ENCODE data around the gene NXPH3.

DNA sequence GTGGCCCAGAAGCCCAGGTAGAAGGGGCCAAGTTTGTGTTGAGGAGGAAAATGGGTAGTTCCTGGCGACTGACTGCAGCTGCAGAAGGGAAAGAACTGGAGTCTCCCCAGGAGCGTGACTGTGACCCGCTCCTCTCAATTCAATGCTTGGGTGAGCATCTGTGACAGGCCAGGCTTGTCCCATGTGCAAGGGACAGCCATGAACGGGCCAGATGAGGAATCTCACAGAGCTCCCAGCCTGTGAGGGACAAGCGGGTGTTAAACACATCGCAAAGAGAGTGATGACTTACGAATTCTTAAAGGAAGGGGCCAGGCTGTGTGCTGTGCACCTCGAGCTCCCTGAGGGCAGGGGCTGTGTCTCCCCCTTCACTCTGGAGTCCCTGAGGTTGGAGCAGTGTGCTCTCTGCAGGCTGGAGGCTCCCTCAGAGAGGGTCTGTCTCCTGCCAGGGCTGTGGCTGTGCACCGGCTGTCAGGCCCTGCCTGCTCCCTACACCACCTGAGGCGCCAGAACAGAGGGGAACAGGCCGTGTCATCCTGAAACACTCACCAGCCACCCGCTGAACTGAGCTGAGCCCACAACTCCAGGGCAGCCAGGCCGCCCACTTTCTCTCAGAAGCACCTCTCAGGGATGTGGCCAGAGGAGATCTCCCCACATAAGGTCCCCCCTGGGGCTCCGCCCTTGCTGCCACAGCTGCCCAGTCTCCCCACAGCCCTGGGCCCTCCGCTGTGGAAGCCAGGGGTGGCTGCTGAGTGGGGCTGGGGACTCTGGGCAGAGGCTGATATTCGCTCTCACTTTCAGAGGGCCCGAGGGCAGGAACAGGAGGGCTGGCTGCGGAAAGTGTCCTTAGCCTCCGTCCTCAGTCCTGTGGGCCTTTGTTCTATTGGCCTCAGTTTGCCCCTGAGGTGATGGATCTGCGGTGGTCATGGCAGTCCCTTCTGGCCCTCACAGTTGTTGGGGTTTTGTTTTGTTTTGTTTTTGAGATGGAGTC lies 25.7 kb upstream of the NXPH3 start:
- TF ChIP-seq, protein P1, sequence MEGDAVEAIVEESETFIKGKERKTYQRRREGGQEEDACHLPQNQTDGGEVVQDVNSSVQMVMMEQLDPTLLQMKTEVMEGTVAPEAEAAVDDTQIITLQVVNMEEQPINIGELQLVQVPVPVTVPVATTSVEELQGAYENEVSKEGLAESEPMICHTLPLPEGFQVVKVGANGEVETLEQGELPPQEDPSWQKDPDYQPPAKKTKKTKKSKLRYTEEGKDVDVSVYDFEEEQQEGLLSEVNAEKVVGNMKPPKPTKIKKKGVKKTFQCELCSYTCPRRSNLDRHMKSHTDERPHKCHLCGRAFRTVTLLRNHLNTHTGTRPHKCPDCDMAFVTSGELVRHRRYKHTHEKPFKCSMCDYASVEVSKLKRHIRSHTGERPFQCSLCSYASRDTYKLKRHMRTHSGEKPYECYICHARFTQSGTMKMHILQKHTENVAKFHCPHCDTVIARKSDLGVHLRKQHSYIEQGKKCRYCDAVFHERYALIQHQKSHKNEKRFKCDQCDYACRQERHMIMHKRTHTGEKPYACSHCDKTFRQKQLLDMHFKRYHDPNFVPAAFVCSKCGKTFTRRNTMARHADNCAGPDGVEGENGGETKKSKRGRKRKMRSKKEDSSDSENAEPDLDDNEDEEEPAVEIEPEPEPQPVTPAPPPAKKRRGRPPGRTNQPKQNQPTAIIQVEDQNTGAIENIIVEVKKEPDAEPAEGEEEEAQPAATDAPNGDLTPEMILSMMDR (IDR thresholded peaks at IDR 0.05; ENCODE audit: low read depth, low read length): no peak
- no peak for TF ChIP-seq EZH2phosphoT487 (IDR thresholded peaks at IDR 0.05; ENCODE audit: low read depth)
